Smooth muscle cell (in vitro differentiated cells): Measurements from ENCODE around the gene HEY2. TPM values are rescaled to one million over a fixed set of nuclear protein-coding genes. Genes with fewer than 3 reads are reported as not detected.
A peak's percentile ranks its signal among the peaks of the same experiment; 100 is the strongest.

Experiments
- DNase-seq: peaks from one replicate; lab custom pipeline; 2025; ENCODE audit not compliant: unreplicated experiment; lab: John Stamatoyannopoulos, UW
- H2AFZ ChIP-seq: fragments of 200-600 bp; sonication (generic); 2 replicates; pipeline ENCODE4 v1.6.0; 2016; ENCODE audit warnings: antibody characterized with exemption, low read depth, mild to moderate bottlenecking
- H3F3A ChIP-seq: fragments of 200-600 bp; sonication (generic); 2 replicates; pipeline ENCODE4 v1.6.0; 2017; ENCODE audit warnings: antibody characterized with exemption, low read depth
- H3K27ac ChIP-seq: fragments of 200-600 bp; sonication (generic); 2 replicates; pipeline ENCODE4 v1.5.1; 2016; ENCODE audit warnings: low read depth, mild to moderate bottlenecking
- H3K27me3 ChIP-seq: fragments of 200-600 bp; sonication (generic); 2 replicates; pipeline ENCODE4 v1.6.1; 2016; ENCODE audit warnings: low read depth, mild to moderate bottlenecking
- H3K36me3 ChIP-seq: fragments of 200-600 bp; sonication (generic); 2 replicates; pipeline ENCODE4 v1.5.1; 2016; ENCODE audit warnings: low read depth
- H3K4me1 ChIP-seq: fragments of 200-600 bp; sonication (generic); 2 replicates; pipeline ENCODE4 v1.5.1; 2016; ENCODE audit warnings: low read depth
- H3K4me2 ChIP-seq: fragments of 200-600 bp; sonication (generic); 2 replicates; pipeline ENCODE4 v1.6.0; 2016; ENCODE audit warnings: mild to moderate bottlenecking
- H3K4me3 ChIP-seq: fragments of 200-600 bp; sonication (generic); 2 replicates; pipeline ENCODE4 v1.5.1; 2016; ENCODE audit warnings: mild to moderate bottlenecking
- H3K79me2 ChIP-seq: fragments of 200-600 bp; sonication (generic); 2 replicates; pipeline ENCODE4 v1.6.0; 2016; ENCODE audit warnings: low read depth, mild to moderate bottlenecking
- H3K9ac ChIP-seq: fragments of 200-600 bp; sonication (generic); 2 replicates; pipeline ENCODE4 v1.6.0; 2016; ENCODE audit warnings: low read depth
- H3K9me3 ChIP-seq: fragments of 200-600 bp; sonication (generic); replicated peaks from 2 replicates; pipeline ENCODE4 v1.5.1; 2016; ENCODE audit warnings: low read depth
- H4K20me1 ChIP-seq: fragments of 200-600 bp; sonication (generic); 2 replicates; pipeline ENCODE4 v1.6.0; 2016; ENCODE audit warnings: low read depth
- CTCF ChIP-seq: fragments of 200-600 bp; sonication (generic); IDR thresholded peaks from 2 replicates; pipeline ENCODE4 v1.5.1; 2017; ENCODE audit warnings: borderline replicate concordance, mild to moderate bottlenecking, antibody characterized with exemption; ENCODE audit not compliant: insufficient read depth, poor library complexity, severe bottlenecking
- WGBS: methylation state at CpG from one replicate; pipeline ENCODE4 v1.1.7; 2016; ENCODE audit warnings: low lambda C conversion rate; 5-methylcytosine and 5-hydroxymethylcytosine counted together
- polyA plus RNA-seq: library from polyadenylated mRNA; unstranded; fragments of >200 nt; fragmentation: Nextera tagmentation; extraction: Ambion mirVana; gene quantifications from 2 replicates; pipeline ENCODE4 v1.2.1, GENCODE V29; 2016
- total RNA-seq: library from RNA; depleted of rRNA; stranded (reverse); fragments of >200 nt; gene quantifications from 2 replicates; pipeline ENCODE4 v1.2.3, GENCODE V29; 2014

The HEY2 gene
- total and polyA plus RNA-seq, 2 experiments from 2014 or later, result 17.2 to 35.2 TPM

GRCh38 chr6:125746019-125746414 is 3.4 kb upstream of the HEY2 start:
- Histone ChIP-seq H3K4me3 (peak overlapping the region; percentile 87), H3K36me3 (no peaks in the 10 kb centered on the region), H4K20me1 (no peaks in the 10 kb centered on the region), H2AFZ (peak overlapping the region; percentile 94), H3K9me3 (no peaks in the 10 kb centered on the region), H3K9ac (peak overlapping the region; percentile 62), H3K4me1 (peaks cover 21% of the 10 kb centered on the region), H3K27me3 (no peaks in the 10 kb centered on the region), H3K4me2 (peak overlapping the region; percentile 88), H3K27ac (peak overlapping the region; percentile 46), H3K79me2 (peaks cover 16% of the 10 kb centered on the region), H3F3A (peaks cover 6% of the 10 kb centered on the region)
- no peak for DNase-seq
- TF ChIP-seq CTCF, result no peak
- 30% methylated on average over 5 of the region's 5 CpGs for WGBS

GRCh38 chr6:125746731-125747588 is 2.5 kb upstream of the HEY2 start:
- Histone ChIP-seq H3K79me2 (peaks cover 25% of the 10 kb centered on the region), H3K27me3 (no peaks in the 10 kb centered on the region), H3K27ac (peak overlapping the region; percentile 46), H3K4me3 (peak overlapping the region; percentile 87), H3F3A (peaks cover 6% of the 10 kb centered on the region), H3K4me1 (peaks cover 21% of the 10 kb centered on the region), H2AFZ (peak overlapping the region; percentile 94), H4K20me1 (no peaks in the 10 kb centered on the region), H3K36me3 (no peaks in the 10 kb centered on the region), H3K9me3 (no peaks in the 10 kb centered on the region), H3K4me2 (peak overlapping the region; percentile 88), H3K9ac (peak overlapping the region; percentile 62)
- 1% methylated on average over 32 of the region's 32 CpGs for WGBS
- DNase-seq, result no peak
- TF ChIP-seq CTCF, result no peak

GRCh38 chr6:125747589-125748405 is 1.6 kb upstream of the HEY2 start:
- Histone ChIP-seq H3K27ac (peak overlapping the region; percentile 50), H3K9ac (peak overlapping the region; percentile 62), H3F3A (peaks cover 6% of the 10 kb centered on the region), H3K4me3 (peak overlapping the region; percentile 87), H3K9me3 (no peaks in the 10 kb centered on the region), H2AFZ (peak overlapping the region; percentile 94), H3K36me3 (no peaks in the 10 kb centered on the region), H3K27me3 (no peaks in the 10 kb centered on the region), H3K4me1 (peaks cover 28% of the 10 kb centered on the region), H4K20me1 (no peaks in the 10 kb centered on the region), H3K4me2 (peak overlapping the region; percentile 88), H3K79me2 (peaks cover 32% of the 10 kb centered on the region)
- DNase-seq, result peak; percentile 19
- WGBS, result under 1% methylated on average over 57 of the region's 76 CpGs
- TF ChIP-seq CTCF, result no peak
